OCI-LY1 (cell line): ENCODE data around the gene NUP98.

Source experiments
- EZH2 ChIP-seq: fragments of 200-600 bp; sonication (generic), shearing (Covaris generic); IDR thresholded peaks from 2 replicates; pipeline ENCODE4 v1.8.0; 2017; ENCODE audit warnings: borderline replicate concordance, mixed run types, mild to moderate bottlenecking, antibody characterized with exemption, low read length, moderate library complexity, mixed read lengths
- TF ChIP-seq, protein P1 (sequence below): fragments of 200-600 bp; sonication (generic), shearing (Covaris generic); IDR thresholded peaks from 2 replicates; pipeline ENCODE4 v1.5.1; 2017; ENCODE audit warnings: mild to moderate bottlenecking, antibody characterized with exemption, low read length, moderate library complexity, mixed read lengths

DNA sequence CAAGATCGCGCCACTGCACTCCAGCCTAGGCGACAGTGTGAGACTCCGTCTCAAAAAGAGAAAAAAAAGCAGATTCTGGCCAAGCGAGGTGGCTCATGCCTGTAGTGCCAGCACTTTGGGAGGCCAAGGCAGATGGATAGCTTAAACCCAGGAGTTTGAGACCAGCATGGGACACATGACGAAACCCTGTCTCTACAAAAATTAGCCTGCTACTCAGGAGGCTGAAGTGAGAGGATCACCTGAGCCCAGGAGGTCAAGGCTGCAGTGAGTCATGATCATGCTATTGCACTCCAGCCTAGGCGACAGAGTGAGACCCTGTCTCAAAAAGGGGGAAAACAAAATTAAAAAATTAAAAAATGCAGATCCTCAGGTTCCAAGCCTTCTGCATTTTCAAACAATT, 25.0 kb upstream of the NUP98 start:
- TF ChIP-seq, protein P1, sequence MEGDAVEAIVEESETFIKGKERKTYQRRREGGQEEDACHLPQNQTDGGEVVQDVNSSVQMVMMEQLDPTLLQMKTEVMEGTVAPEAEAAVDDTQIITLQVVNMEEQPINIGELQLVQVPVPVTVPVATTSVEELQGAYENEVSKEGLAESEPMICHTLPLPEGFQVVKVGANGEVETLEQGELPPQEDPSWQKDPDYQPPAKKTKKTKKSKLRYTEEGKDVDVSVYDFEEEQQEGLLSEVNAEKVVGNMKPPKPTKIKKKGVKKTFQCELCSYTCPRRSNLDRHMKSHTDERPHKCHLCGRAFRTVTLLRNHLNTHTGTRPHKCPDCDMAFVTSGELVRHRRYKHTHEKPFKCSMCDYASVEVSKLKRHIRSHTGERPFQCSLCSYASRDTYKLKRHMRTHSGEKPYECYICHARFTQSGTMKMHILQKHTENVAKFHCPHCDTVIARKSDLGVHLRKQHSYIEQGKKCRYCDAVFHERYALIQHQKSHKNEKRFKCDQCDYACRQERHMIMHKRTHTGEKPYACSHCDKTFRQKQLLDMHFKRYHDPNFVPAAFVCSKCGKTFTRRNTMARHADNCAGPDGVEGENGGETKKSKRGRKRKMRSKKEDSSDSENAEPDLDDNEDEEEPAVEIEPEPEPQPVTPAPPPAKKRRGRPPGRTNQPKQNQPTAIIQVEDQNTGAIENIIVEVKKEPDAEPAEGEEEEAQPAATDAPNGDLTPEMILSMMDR, result no peak
- TF ChIP-seq EZH2, result no peak
